HG03064 (cell line): ENCODE data around the gene RBMX2.
"Not testable (repeated sequence)": the region's sequence is repeated elsewhere in the genome, so short reads cannot be mapped to it uniquely, and the experiment has no call there.

Source experiments
- ATAC-seq: cut with Tn5 transposase; IDR thresholded peaks from one replicate; pipeline ENCODE4 v1.9.1; 2021; ENCODE audit warnings: low read depth; ENCODE audit not compliant: unreplicated experiment

The RBMX2 gene

GRCh38 chrX:130401415-130402207 is at the start of gene RBMX2:
Gene RBMX2, plus strand, starts transcription at chrX:130401987. Its CDS starts 46 bp downstream, at chrX:130402033.
- ATAC-seq, result peak; percentile 94

- ATAC-seq, result not testable (repeated sequence)
Observed at GRCh38 chrX:130352050-130352449, 49.7 kb upstream of the RBMX2 start.

- no peak for ATAC-seq
Observed at GRCh38 chrX:130376077-130376476, 25.7 kb upstream of the RBMX2 start.

GRCh38 chrX:130378024-130378669 is 23.6 kb upstream of the RBMX2 start:
- ATAC-seq, result no peak

- ATAC-seq, result no peak
Observed at GRCh38 chrX:130385520-130385919, 16.3 kb upstream of the RBMX2 start, which contains the start of gene GPR119. Gene GPR119, minus strand, starts transcription at chrX:130385674. Its CDS starts 227 bp downstream, at chrX:130385447.

- no peak for ATAC-seq
Observed at GRCh38 chrX:130386408-130386808, 15.4 kb upstream of the RBMX2 start.

GRCh38 chrX:130393451-130394074 is 8.2 kb upstream of the RBMX2 start:
- no peak for ATAC-seq

GRCh38 chrX:130395341-130395740 is 6.4 kb upstream of the RBMX2 start:
- ATAC-seq, result no peak

GRCh38 chrX:130402208-130402684 is 459 bp downstream of the RBMX2 start:
- peak; percentile 7 for ATAC-seq

GRCh38 chrX:130413415-130413814 is 11.6 kb downstream of the RBMX2 start:
- no peak for ATAC-seq

- ATAC-seq, result no peak
Observed at GRCh38 chrX:130414800-130415199, 13.0 kb downstream of the RBMX2 start.

- no peak for ATAC-seq
Observed at GRCh38 chrX:130415201-130415600, 13.4 kb downstream of the RBMX2 start.

- ATAC-seq, result no peak
Observed at GRCh38 chrX:130416785-130417184, 15.0 kb downstream of the RBMX2 start.

- no peak for ATAC-seq
Observed at GRCh38 chrX:130418066-130418465, 16.3 kb downstream of the RBMX2 start.

GRCh38 chrX:130418740-130419139 is 17.0 kb downstream of the RBMX2 start:
- ATAC-seq, result no peak

- no peak for ATAC-seq
Observed at GRCh38 chrX:130419263-130419662, 17.5 kb downstream of the RBMX2 start.

- no peak for ATAC-seq
Observed at GRCh38 chrX:130426531-130426930, 24.7 kb downstream of the RBMX2 start.

GRCh38 chrX:130429236-130429635 is 27.4 kb downstream of the RBMX2 start:
- not testable (repeated sequence) for ATAC-seq

GRCh38 chrX:130435937-130436336 is 34.1 kb downstream of the RBMX2 start:
- ATAC-seq, result no peak

- not testable (repeated sequence) for ATAC-seq
Observed at GRCh38 chrX:130437996-130438395, 36.2 kb downstream of the RBMX2 start.

- no peak for ATAC-seq
Observed at GRCh38 chrX:130443875-130444274, 42.1 kb downstream of the RBMX2 start.
